Measurements from ENCODE around the gene MAST2. TPM values are rescaled to one million over a fixed set of nuclear protein-coding genes. Genes with fewer than 3 reads are reported as not detected.

MAST2 gene
- total RNA-seq, 1 donor from 2014 or later, result 22.0 TPM

- ATAC-seq, result no peak
- TF ChIP-seq CTCF (IDR thresholded peaks at IDR 0.05), result no peak
- intact Hi-C loops (cut with DNase I), result no loop called here
Observed at GRCh38 chr1:45971335-45971734, 167.9 kb downstream of the MAST2 start.

GRCh38 chr1:45971922-45972531, 168.6 kb downstream of the MAST2 start:
- H3K27ac ChIP-seq, result no peak overlapping the region
- intact Hi-C loops (cut with DNase I), result no loop called here
- peak; percentile 66 for ATAC-seq
- no peaks in the 10 kb centered on the region for H3K36me3 ChIP-seq
- no peaks in the 10 kb centered on the region for H3K4me1 ChIP-seq
- no peaks in the 10 kb centered on the region for H3K27me3 ChIP-seq
- H3K9me3 ChIP-seq, result no peaks in the 10 kb centered on the region
- DNase-seq, result no peak
- TF ChIP-seq CTCF (IDR thresholded peaks at IDR 0.05), result no peak
- H3K4me3 ChIP-seq, result no peak overlapping the region

More at GRCh38 chr1:45971335-45971734, 167.9 kb downstream of the MAST2 start:
- Histone ChIP-seq H3K9me3 (no peaks in the 10 kb centered on the region), H3K4me3 (no peak overlapping the region), H3K4me1 (no peaks in the 10 kb centered on the region), H3K27me3 (no peaks in the 10 kb centered on the region), H3K36me3 (no peaks in the 10 kb centered on the region), H3K27ac (no peak overlapping the region)
- DNase-seq, result no peak

GRCh38 chr1:45972621-45973020, 169.2 kb downstream of the MAST2 start:
- intact Hi-C loops (cut with DNase I), result no loop called here
- DNase-seq, result no peak
- no peaks in the 10 kb centered on the region for H3K9me3 ChIP-seq
- H3K27ac ChIP-seq, result no peak overlapping the region
- no peak for ATAC-seq
- no peak for TF ChIP-seq CTCF (IDR thresholded peaks at IDR 0.05)
- no peaks in the 10 kb centered on the region for H3K27me3 ChIP-seq
- H3K36me3 ChIP-seq, result no peaks in the 10 kb centered on the region
- no peaks in the 10 kb centered on the region for H3K4me1 ChIP-seq
- H3K4me3 ChIP-seq, result no peak overlapping the region

- ATAC-seq (no peak), DNase-seq (no peak)
- no peak for TF ChIP-seq CTCF (IDR thresholded peaks at IDR 0.05)
- H3K27ac ChIP-seq, result no peak overlapping the region
- no peaks in the 10 kb centered on the region for H3K9me3 ChIP-seq
- H3K27me3 ChIP-seq, result no peaks in the 10 kb centered on the region
- intact Hi-C loops (cut with DNase I), result no loop called here
- H3K36me3 ChIP-seq, result no peaks in the 10 kb centered on the region
- no peak overlapping the region for H3K4me3 ChIP-seq
- H3K4me1 ChIP-seq, result no peaks in the 10 kb centered on the region
Observed at GRCh38 chr1:45973121-45973520, 169.7 kb downstream of the MAST2 start.

- no peaks in the 10 kb centered on the region for H3K4me1 ChIP-seq
- no peaks in the 10 kb centered on the region for H3K36me3 ChIP-seq
- no peak for DNase-seq
- H3K27ac ChIP-seq, result no peak overlapping the region
- no peak for ATAC-seq
- no peaks in the 10 kb centered on the region for H3K27me3 ChIP-seq
- TF ChIP-seq CTCF (IDR thresholded peaks at IDR 0.05), result no peak
- H3K4me3 ChIP-seq, result no peak overlapping the region
- intact Hi-C loops (cut with DNase I), result no loop called here
- no peaks in the 10 kb centered on the region for H3K9me3 ChIP-seq
Observed at GRCh38 chr1:45974541-45975269, 171.3 kb downstream of the MAST2 start.
